Measurements from ENCODE around the gene GJA10. TPM values are rescaled to one million over a fixed set of nuclear protein-coding genes. Genes with fewer than 3 reads are reported as not detected.
"Not testable (repeated sequence)": the region's sequence is repeated elsewhere in the genome, so short reads cannot be mapped to it uniquely, and the experiment has no call there.

Gene GJA10
- total RNA-seq, 1 donor from 2014 or later: not detected

- Mint-ChIP-seq H3K36me3 (ENCODE audit: unreplicated experiment) (no peaks in the 10 kb centered on the region), H3K27me3 (ENCODE audit: unreplicated experiment) (peaks cover 2% of the 10 kb centered on the region), H3K27ac (ENCODE audit: unreplicated experiment) (no peak overlapping the region), H3K9me3 (ENCODE audit: unreplicated experiment) (no peaks in the 10 kb centered on the region), H3K4me1 (ENCODE audit: low read depth, unreplicated experiment) (peaks cover 7% of the 10 kb centered on the region), H3K4me3 (ENCODE audit: unreplicated experiment) (no peak overlapping the region)
- no peak for TF ChIP-seq CTCF (IDR thresholded peaks at IDR 0.05; ENCODE audit: partially characterized antibody, unreplicated experiment)
- DNase-seq: no peak
Observed at GRCh38 chr6:89887452-89888137, 6.7 kb upstream of the GJA10 start.

- no peak for DNase-seq
- Mint-ChIP-seq H3K4me3 (ENCODE audit: unreplicated experiment) (no peak overlapping the region), H3K27ac (ENCODE audit: unreplicated experiment) (no peak overlapping the region), H3K27me3 (ENCODE audit: unreplicated experiment) (peaks cover 2% of the 10 kb centered on the region), H3K36me3 (ENCODE audit: unreplicated experiment) (no peaks in the 10 kb centered on the region), H3K4me1 (ENCODE audit: low read depth, unreplicated experiment) (peaks cover 7% of the 10 kb centered on the region), H3K9me3 (ENCODE audit: unreplicated experiment) (no peaks in the 10 kb centered on the region)
- TF ChIP-seq CTCF (IDR thresholded peaks at IDR 0.05; ENCODE audit: partially characterized antibody, unreplicated experiment): no peak
Observed at GRCh38 chr6:89888138-89888514, 6.1 kb upstream of the GJA10 start.

GRCh38 chr6:89888871-89889270, 5.4 kb upstream of the GJA10 start:
- Mint-ChIP-seq H3K27ac (ENCODE audit: unreplicated experiment) (no peak overlapping the region), H3K4me1 (ENCODE audit: low read depth, unreplicated experiment) (peaks cover 7% of the 10 kb centered on the region), H3K36me3 (ENCODE audit: unreplicated experiment) (no peaks in the 10 kb centered on the region), H3K27me3 (ENCODE audit: unreplicated experiment) (peaks cover 2% of the 10 kb centered on the region), H3K9me3 (ENCODE audit: unreplicated experiment) (no peaks in the 10 kb centered on the region), H3K4me3 (ENCODE audit: unreplicated experiment) (no peak overlapping the region)
- TF ChIP-seq CTCF (IDR thresholded peaks at IDR 0.05; ENCODE audit: partially characterized antibody, unreplicated experiment): no peak
- no peak for DNase-seq

- not testable (repeated sequence) for H3K27me3 Mint-ChIP-seq (ENCODE audit: unreplicated experiment); DNase-seq; H3K4me3 Mint-ChIP-seq (ENCODE audit: unreplicated experiment); H3K36me3 Mint-ChIP-seq (ENCODE audit: unreplicated experiment); H3K9me3 Mint-ChIP-seq (ENCODE audit: unreplicated experiment); H3K27ac Mint-ChIP-seq (ENCODE audit: unreplicated experiment)
- peaks cover 12% of the 10 kb centered on the region for H3K4me1 Mint-ChIP-seq (ENCODE audit: low read depth, unreplicated experiment)
Observed at GRCh38 chr6:89890845-89891528, 3.3 kb upstream of the GJA10 start.

GRCh38 chr6:89892577-89892976, 1.7 kb upstream of the GJA10 start:
- H3K27ac Mint-ChIP-seq (ENCODE audit: unreplicated experiment); H3K9me3 Mint-ChIP-seq (ENCODE audit: unreplicated experiment); DNase-seq; H3K36me3 Mint-ChIP-seq (ENCODE audit: unreplicated experiment); H3K27me3 Mint-ChIP-seq (ENCODE audit: unreplicated experiment); H3K4me3 Mint-ChIP-seq (ENCODE audit: unreplicated experiment): not testable (repeated sequence)
- H3K4me1 Mint-ChIP-seq (ENCODE audit: low read depth, unreplicated experiment): peaks cover 19% of the 10 kb centered on the region

- no peak for TF ChIP-seq CTCF (IDR thresholded peaks at IDR 0.05; ENCODE audit: partially characterized antibody, unreplicated experiment)
- no peak overlapping the region for H3K4me3 Mint-ChIP-seq (ENCODE audit: unreplicated experiment)
- DNase-seq: no peak
Observed at GRCh38 chr6:89895276-89895874, 1.1 kb downstream of the GJA10 start.

GRCh38 chr6:89910001-89910901, 16.0 kb downstream of the GJA10 start:
- H3K9me3 Mint-ChIP-seq (ENCODE audit: unreplicated experiment); H3K27me3 Mint-ChIP-seq (ENCODE audit: unreplicated experiment); H3K36me3 Mint-ChIP-seq (ENCODE audit: unreplicated experiment); DNase-seq; H3K4me1 Mint-ChIP-seq (ENCODE audit: low read depth, unreplicated experiment): not testable (repeated sequence)
- Mint-ChIP-seq H3K4me3 (ENCODE audit: unreplicated experiment) (peak overlapping the region; percentile 61), H3K27ac (ENCODE audit: unreplicated experiment) (peak overlapping the region; percentile 91)

More at GRCh38 chr6:89895276-89895874, 1.1 kb downstream of the GJA10 start:
- Mint-ChIP-seq H3K27ac (ENCODE audit: unreplicated experiment) (no peak overlapping the region), H3K4me1 (ENCODE audit: low read depth, unreplicated experiment) (peaks cover 19% of the 10 kb centered on the region), H3K27me3 (ENCODE audit: unreplicated experiment) (no peaks in the 10 kb centered on the region), H3K36me3 (ENCODE audit: unreplicated experiment) (no peaks in the 10 kb centered on the region), H3K9me3 (ENCODE audit: unreplicated experiment) (no peaks in the 10 kb centered on the region)
